ENCODE measurements around the gene PGAP3. TPM values are rescaled to one million over a fixed set of nuclear protein-coding genes. Genes with fewer than 3 reads are reported as not detected.

The PGAP3 gene
- total and polyA plus RNA-seq, 2 of the 4 experiments (the other 2 are of a cell fraction), result 4.3 to 9.8 TPM

- Histone ChIP-seq H3K4me3 (ENCODE audit: insufficient read depth, low read depth, low read length) (no peak overlapping the region), H3K27me3 (ENCODE audit: control insufficient read depth, insufficient read depth, low read length) (peaks cover 10% of the 10 kb centered on the region), H2BK120ac (ENCODE audit: low read depth, low read length) (no peak overlapping the region), H3K36me3 (ENCODE audit: control insufficient read depth, insufficient read depth, low read length) (peaks cover 18% of the 10 kb centered on the region), H3K14ac (replicated peaks; ENCODE audit: low read depth, low read length) (no peak overlapping the region), H4K91ac (ENCODE audit: insufficient read depth, low read depth, low read length) (no peak overlapping the region), H3K4me2 (ENCODE audit: low read depth, low read length) (no peak overlapping the region), H2BK15ac (ENCODE audit: low read depth, low read length) (no peak overlapping the region), H3K18ac (ENCODE audit: low read depth, low read length) (no peak overlapping the region), H4K20me1 (ENCODE audit: insufficient read depth, low read length) (no peaks in the 10 kb centered on the region; the same call in 1 of the 2 replicates), H3K9me1 (ENCODE audit: insufficient read depth, low read length) (peaks cover 17% of the 10 kb centered on the region), H2AK9ac (replicated peaks; ENCODE audit: low read depth, low read length, poor library complexity) (no peak overlapping the region), H2AK5ac (ENCODE audit: low read depth, low read length) (no peak overlapping the region), H3K4ac (ENCODE audit: low read depth, low read length) (no peak overlapping the region), H2AFZ (replicated peaks; ENCODE audit: low read length, poor library complexity) (no peak overlapping the region), H2BK5ac (ENCODE audit: low read depth, low read length, poor library complexity, severe bottlenecking) (no peak overlapping the region), H3K56ac (ENCODE audit: extremely low read depth, insufficient read depth, low read length) (no peak overlapping the region), H4K5ac (ENCODE audit: low read depth, low read length) (no peak overlapping the region), H3K9me3 (ENCODE audit: control insufficient read depth, insufficient read depth, low read length) (no peaks in the 10 kb centered on the region), H3K27ac (ENCODE audit: insufficient read depth, low read length) (no peak overlapping the region), H3K23ac (ENCODE audit: low read depth, low read length) (no peak overlapping the region), H2BK20ac (ENCODE audit: low read depth, low read length) (no peak overlapping the region), H3K9ac (ENCODE audit: low read depth, low read length) (no peak overlapping the region), H3K79me1 (ENCODE audit: low read depth in 1 of 2, low read length in 2 of 2) (peaks cover 9 to 17% of the 10 kb centered on the region in 2 experiments), H3K4me1 (ENCODE audit: control insufficient read depth, insufficient read depth, low read length) (peaks cover 5% of the 10 kb centered on the region; the same call in 1 of the 2 replicates), H4K8ac (ENCODE audit: low read depth in 2 of 2, low read length in 2 of 2) (no peak overlapping the region)
- DNase-seq (no peak), ATAC-seq (ENCODE audit: low read depth) (no peak)
- no CpG with 5 or more reads among the region's 3 CpGs for WGBS, 2 experiments (ENCODE audit: extremely low coverage in 2 of 2, insufficient read length in 1 of 2)
- no TSS peak for BruUV-seq (replicated peaks)
- in situ Hi-C loops (cut with MboI; ENCODE audit: low sequenced_read_pairs) (no loop called here), intact Hi-C loops (cut with micrococcal nuclease) (no loop called here), dilution Hi-C loops (cut with HindIII; ENCODE audit: low sequenced_read_pairs, unreplicated experiment) (no loop called here)
- TF ChIP-seq RFX5 (IDR thresholded peaks at IDR 0.05; ENCODE audit: low read depth, low read length) (no peak), FOS (IDR thresholded peaks at IDR 0.05; ENCODE audit: low read depth, low read length) (no peak), RCOR1 (IDR thresholded peaks at IDR 0.05; ENCODE audit: insufficient replicate concordance, low read length) (no peak), NFE2L2 (IDR thresholded peaks at IDR 0.05; ENCODE audit: low read depth, low read length) (no peak)
- POLR2A ChIA-PET (ENCODE audit: unreplicated experiment), result no interaction called here
- CTCF ChIA-PET, result interaction anchor here (0.7 to 1.0 kb wide), 2 partner anchors 12 to 16 kb away, joined by 3 read pairs; no protein-coding TSS in a partner anchor
These were observed 44.7 kb upstream of the PGAP3 start for GRCh38 chr17:39732586-39732985.

Data from IMR-90 (cell line).